LoVo (cell line): ENCODE data around the gene TMEM50A.
"Not testable (repeated sequence)": the region's sequence is repeated elsewhere in the genome, so short reads cannot be mapped to it uniquely, and the experiment has no call there.

ENCODE experiments used
- DNase-seq: peaks from one replicate; pipeline ENCODE4 v3.0.0-alpha.2; 2016; ENCODE audit warnings: low spot score

The TMEM50A gene

DNA sequence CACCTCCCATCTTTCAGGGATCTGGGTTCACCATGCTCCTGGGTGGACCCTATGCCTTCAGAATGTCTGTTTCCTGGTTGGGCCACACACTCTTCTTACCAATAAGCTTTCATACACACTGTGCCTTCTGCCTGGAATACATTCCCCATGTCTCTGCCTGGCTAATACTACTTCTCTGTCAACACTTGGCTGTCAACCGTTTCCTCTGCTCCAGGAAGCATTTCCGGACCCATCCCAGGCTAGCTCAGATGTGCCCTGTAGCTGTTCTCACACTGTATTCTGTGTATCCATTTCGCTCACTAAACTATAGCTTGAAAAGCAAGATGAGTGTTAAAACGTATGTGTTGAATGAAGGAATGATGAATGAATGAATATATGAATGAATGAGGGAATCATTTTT lies 49.0 kb downstream of the TMEM50A start:
- DNase-seq, result not testable (repeated sequence)

DNA sequence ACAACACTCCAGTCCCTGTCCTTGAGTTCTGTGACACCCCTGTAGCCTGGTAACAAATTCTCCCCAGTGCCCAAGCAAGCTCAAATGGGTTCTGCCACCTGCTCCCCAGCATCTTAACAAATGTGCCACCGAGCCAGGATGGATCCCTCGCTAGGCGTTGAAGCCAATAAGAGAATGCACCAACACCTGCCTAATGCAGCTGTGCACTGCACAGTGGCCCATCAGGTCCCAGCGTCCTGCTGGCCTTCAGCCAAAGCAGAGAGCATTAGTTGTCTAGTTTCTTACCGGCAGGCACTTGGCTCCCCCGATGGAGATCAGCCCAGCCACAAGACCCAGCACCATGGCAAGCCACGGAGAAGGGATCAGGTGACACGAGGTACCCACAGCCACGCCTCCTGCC lies 50.6 kb downstream of the TMEM50A start:
- DNase-seq, result not testable (repeated sequence)

DNA sequence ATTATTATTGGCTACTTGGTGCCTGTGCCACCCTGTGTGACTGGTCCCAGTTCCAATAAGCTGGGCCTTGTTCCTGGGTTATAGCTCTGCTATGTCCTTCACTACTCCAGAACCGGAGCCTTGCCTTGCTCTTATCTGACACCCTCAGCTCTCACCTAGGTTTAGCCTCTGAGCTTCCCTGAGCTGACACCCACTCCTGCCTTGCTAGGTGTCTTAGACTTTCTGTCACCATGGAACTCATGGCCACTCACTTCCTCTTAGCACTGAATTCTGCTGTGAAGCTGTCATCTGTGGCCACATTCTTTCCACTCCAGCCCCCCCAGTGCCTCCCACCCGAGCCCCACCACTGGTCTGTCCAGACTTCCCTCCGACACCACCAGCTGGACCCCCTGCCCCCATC lies 51.6 kb downstream of the TMEM50A start:
- not testable (repeated sequence) for DNase-seq

DNA sequence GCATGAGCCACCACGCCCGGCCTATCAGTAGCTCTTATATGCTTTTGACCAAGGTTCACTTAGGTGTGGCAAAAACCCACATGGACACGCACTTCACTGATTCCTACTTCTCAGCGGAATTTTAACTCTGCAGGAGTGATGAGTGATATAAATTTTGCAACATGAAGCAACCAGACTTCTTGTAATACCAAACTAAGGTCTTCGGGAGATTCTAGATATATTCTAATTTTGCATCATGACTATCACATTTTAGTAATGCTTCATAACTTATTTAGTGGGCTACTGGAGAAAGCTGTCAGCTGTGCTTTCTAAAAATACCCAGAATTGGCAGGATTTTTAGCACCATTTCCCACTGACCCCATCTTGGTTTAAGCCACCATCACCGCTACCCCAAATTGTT lies 54.7 kb downstream of the TMEM50A start:
- DNase-seq, result no peak

DNA sequence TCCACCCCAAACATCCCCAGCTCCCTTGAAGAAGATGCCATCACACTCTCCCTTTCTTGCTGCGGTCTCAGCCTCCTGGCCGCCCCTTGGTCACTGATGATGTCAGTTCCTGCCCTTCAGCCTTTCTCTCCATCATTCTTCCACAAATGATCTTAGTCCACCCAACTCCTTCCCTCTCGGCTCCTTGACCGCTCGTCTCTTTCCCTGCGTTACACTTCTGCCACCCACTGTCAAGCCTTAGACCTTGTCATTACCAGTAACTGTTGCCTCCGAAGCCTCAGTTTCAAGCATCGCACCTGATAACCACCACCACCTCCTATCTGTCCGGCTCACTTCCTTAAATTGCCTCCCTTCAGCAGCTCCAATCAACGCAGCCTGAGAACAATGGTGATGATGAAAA lies 59.4 kb downstream of the TMEM50A start:
- DNase-seq, result not testable (repeated sequence)

DNA sequence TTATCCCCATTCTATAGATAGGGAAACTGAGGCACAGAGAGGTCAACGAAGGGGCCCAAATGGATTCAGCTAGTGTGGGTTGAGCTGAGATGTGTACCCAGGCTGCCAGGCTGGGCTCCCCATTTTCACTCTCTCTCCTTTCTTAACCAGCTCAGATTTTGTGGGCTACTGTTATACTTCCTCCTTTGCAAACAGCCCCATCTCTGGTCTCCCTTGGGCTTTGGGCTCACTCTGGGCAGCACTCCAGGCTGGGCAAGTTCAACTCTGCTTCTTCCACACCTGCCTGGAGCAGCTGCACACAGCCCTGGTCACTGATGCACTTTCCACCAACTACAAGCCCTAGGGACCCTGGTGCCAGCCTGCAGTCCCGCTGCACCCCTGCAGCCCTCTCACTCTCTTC lies 59.9 kb downstream of the TMEM50A start:
- not testable (repeated sequence) for DNase-seq

DNA sequence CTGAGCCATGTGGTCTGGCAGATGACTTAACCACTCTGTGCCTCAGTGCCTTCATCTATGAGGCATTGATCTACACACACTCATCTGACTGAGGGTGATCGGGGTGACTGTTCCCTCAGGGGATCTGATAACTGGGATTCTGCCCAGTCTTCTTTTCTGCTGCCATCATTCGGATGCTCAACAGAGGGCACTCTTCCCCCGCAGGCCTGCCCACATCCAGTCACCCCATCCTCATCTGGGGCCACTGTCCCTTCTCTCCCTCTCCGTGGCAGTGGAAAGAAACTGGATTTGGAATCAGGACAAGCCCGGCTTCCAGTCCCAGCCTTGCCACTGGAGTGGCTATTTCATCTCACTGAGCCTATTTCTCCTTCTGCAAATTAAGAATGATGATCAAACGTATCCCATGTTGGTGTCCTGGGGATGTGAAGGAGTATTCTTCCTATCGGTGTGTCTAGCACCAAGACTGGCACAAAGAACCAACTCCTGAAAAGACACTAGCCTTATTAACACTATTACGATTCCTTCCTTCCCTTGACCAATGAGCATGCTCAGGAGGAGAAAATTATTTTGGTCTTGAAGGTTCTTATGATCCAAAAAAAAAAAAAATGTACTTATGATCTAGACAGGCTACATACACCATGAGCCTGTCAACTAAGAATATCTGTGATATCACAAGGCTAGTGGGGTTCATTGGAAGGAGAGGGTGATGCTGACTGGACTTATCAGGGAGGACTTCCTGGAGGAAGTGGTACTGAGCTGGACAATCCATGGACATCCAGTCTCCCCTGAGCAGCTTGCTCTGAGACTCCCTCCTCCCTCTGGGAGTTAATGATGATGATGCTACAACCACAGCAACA lies 65.0 kb downstream of the TMEM50A start:
- not testable (repeated sequence) for DNase-seq

DNA sequence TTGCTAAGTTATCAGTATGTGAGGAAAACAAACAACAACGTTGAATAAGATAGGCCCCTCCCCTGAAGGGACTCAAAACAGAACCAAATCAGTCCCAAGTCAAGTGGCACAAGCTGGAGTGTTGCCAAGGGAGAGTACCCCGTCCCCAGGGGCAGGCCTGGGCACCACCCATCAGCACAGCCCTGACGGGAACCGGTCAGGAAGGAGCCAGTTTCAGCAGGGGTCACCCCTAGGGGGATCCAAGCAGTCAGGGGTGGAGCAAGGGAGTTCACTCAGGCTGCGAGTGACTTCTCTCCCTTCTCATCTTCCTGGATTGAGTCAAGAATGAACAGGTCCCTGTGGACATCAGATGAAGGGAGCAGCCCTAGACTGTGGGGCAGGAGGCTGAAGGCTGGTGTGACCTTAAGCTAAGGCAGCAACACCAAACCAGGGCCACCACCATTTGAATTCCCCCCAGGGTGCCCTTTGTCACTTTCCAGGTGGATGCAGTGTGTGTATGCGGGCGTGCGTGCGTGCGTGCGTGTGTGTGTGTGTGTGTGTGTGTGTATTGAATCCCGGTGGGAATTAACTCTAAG lies 67.7 kb downstream of the TMEM50A start:
- not testable (repeated sequence) for DNase-seq

DNA sequence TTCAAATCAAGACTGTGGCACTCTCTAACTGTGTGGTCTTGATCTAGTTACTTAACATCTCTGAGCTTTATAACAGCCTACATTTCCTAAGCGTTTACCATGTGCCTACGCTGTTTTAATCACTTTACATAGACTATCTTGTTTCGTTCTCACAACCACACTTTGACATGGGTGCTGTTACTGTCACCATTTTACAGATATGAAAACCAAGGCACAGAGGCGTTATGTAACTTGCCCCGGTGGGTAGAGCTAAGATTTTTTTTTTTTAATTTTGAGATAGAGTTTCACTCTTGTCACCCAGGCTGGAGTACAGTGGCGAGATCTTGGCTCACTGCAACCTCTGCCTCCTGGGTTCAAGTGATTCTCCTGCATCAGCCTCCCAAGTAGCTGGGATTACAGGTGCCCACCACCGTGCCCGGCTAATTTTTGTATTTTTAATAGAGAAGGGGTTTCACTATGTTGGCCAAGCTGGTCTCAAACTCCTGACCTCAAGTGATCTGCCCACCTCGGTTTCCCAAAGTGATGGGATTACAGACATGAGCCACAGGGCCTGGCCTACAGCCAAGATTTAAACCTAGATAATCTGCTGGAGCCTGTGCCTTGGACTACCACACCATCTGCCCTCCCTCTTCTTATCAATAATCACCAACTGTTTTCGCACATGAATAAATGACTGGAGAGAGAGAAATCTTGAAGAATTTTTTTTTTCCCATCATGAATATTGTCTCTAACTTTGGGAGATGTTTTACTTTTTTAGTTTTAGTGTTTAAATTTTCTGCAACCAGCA lies 71.7 kb downstream of the TMEM50A start:
- DNase-seq, result not testable (repeated sequence)
